ENCODE results near the gene CPOX. TPM values are rescaled to one million over a fixed set of nuclear protein-coding genes. Genes with fewer than 3 reads are reported as not detected.

The CPOX gene
- total and polyA plus RNA-seq, 2 of the 8 experiments (the other 6 are each of a cell fraction or from before 2014, with no cell fraction given), result 17.4 to 27.0 TPM

GRCh38 chr3:98553021-98553563, 40.3 kb downstream of the CPOX start:
- no peak overlapping the region for H3K4me2 ChIP-seq (ENCODE audit: insufficient read depth in 1 of 2, low read depth in 2 of 2, low read length in 2 of 2)
- peaks cover 0 to 1% (median 0%) of the 10 kb centered on the region in 4 experiments; a peak in 1 of 7 replicates for H3K27me3 ChIP-seq (replicated peaks in 1 of 4; ENCODE audit: control insufficient read depth in 3 of 4, extremely low read depth in 1 of 4, insufficient read depth in 3 of 4, low read length in 3 of 4)
- no peak overlapping the region for H4K91ac ChIP-seq (replicated peaks; ENCODE audit: insufficient read length, low read length)
- ChIA-PET POLR2A (ENCODE audit: partially characterized antibody) (no interaction called here), CTCF (ENCODE audit: partially characterized antibody) (no interaction called here)
- no peak overlapping the region for H2BK20ac ChIP-seq (ENCODE audit: low read length)
- no peaks in the 10 kb centered on the region for H3K36me3 ChIP-seq (ENCODE audit: control insufficient read depth in 2 of 4, insufficient read depth in 4 of 4, low read length in 3 of 4)
- no peak overlapping the region for H3K23ac ChIP-seq (ENCODE audit: insufficient read length)
- H3K23me2 ChIP-seq (ENCODE audit: low read depth, low read length), result no peaks in the 10 kb centered on the region
- no peak overlapping the region for H2BK12ac ChIP-seq (ENCODE audit: low read depth, low read length)
- no peak overlapping the region for H2BK15ac ChIP-seq (ENCODE audit: low read length)
- H3K79me2 ChIP-seq (ENCODE audit: control insufficient read depth in 1 of 2, insufficient read depth in 2 of 2, low read length in 2 of 2), result no peaks in the 10 kb centered on the region
- no peak overlapping the region for H4K5ac ChIP-seq (ENCODE audit: insufficient read length, low read depth, low read length)
- H2AK5ac ChIP-seq (ENCODE audit: low read depth, low read length), result no peak overlapping the region
- 90% methylated on average over 6 of the region's 6 CpGs; no CpG with 5 or more reads in 1 of the 2 experiments for WGBS, 2 experiments (ENCODE audit: extremely low coverage in 1 of 2, insufficient coverage in 1 of 2, insufficient read length in 1 of 2, insufficient replicate concordance in 2 of 2, low coverage in 1 of 2, low lambda C conversion rate in 2 of 2, missing lambda C conversion rate in 1 of 2)
- no peak overlapping the region for H3K27ac ChIP-seq (ENCODE audit: low read depth, low read length)
- TF ChIP-seq BCL11A (IDR thresholded peaks at IDR 0.05; ENCODE audit: low read depth in 2 of 2, low read length in 2 of 2) (no peak), MAX (IDR thresholded peaks at IDR 0.05) (no peak), RNF2 (IDR thresholded peaks at IDR 0.05; ENCODE audit: borderline replicate concordance, low read depth, low read length, missing control alignments, poor library complexity, severe bottlenecking) (no peak), RAD21 (IDR thresholded peaks at IDR 0.05 in 1 of 2, conservative IDR thresholded peaks at IDR 0.05 in 1 of 2; ENCODE audit: low read depth in 2 of 2, low read length in 2 of 2) (no peak), POLR2A (IDR thresholded peaks at IDR 0.05; ENCODE audit: control extremely low read depth in 1 of 2, low read depth in 2 of 2, low read length in 2 of 2) (no peak)
- H2AFZ ChIP-seq (ENCODE audit: low read length), result no peak overlapping the region
- FAIRE-seq, result no peak
- no peak overlapping the region for H3K9ac ChIP-seq (replicated peaks in 1 of 4; ENCODE audit: extremely low read depth in 1 of 4, low read depth in 3 of 4, low read length in 3 of 4)
- no peak overlapping the region for H3K56ac ChIP-seq (replicated peaks; ENCODE audit: insufficient read length, low read depth, low read length)
- no peak overlapping the region for H2BK5ac ChIP-seq (ENCODE audit: low read depth, low read length)
- no peak overlapping the region for H3K18ac ChIP-seq (ENCODE audit: extremely low read depth, low read length)
- no peak overlapping the region for H3K14ac ChIP-seq (ENCODE audit: insufficient read length)
- no peaks in the 10 kb centered on the region for H4K20me1 ChIP-seq (replicated peaks in 1 of 2; ENCODE audit: control insufficient read depth in 1 of 2, insufficient read depth in 2 of 2, low read length in 2 of 2)
- no peak overlapping the region for H2BK120ac ChIP-seq (replicated peaks; ENCODE audit: low read depth, low read length)
- H4K8ac ChIP-seq (ENCODE audit: extremely low read depth, insufficient read depth, low read length), result no peak overlapping the region
- H3K4me3 ChIP-seq (ENCODE audit: extremely low read depth in 1 of 4, insufficient read depth in 2 of 4, low read depth in 3 of 4, low read length in 4 of 4), result no peak overlapping the region
- H3K79me1 ChIP-seq (ENCODE audit: low read depth, low read length), result no peaks in the 10 kb centered on the region
- no peaks in the 10 kb centered on the region for H3K9me3 ChIP-seq (ENCODE audit: insufficient read depth in 2 of 2, low read depth in 1 of 2, low read length in 1 of 2)
- no peak for DNase-seq (ENCODE audit: low read depth in 1 of 2, low spot score in 2 of 2)
- no peak overlapping the region for H3K4ac ChIP-seq (replicated peaks; ENCODE audit: insufficient read length, low read depth, low read length)
- H3K4me1 ChIP-seq (replicated peaks in 1 of 4; ENCODE audit: control insufficient read depth in 3 of 4, insufficient read depth in 4 of 4, low read length in 3 of 4), result no peaks in the 10 kb centered on the region
